K562 (cell line): ENCODE measurements around the gene ENTPD5. TPM values are rescaled to one million over a fixed set of nuclear protein-coding genes. Genes with fewer than 3 reads are reported as not detected.

Source experiments
- polyA plus RNA-seq, 8 experiments: library from polyadenylated mRNA; depleted of rRNA in 4 of 8; stranded (reverse) in 5 of 8; unstranded in 3 of 8; fragments of >200 nt; fragmentation: Nextera tagmentation in 2 of 8; fragmentation: Illumina TruSeq in 1 of 8; extraction: Ambion mirVana in 2 of 8; extraction: Trizol in 1 of 8; gene quantifications; 2 replicates each; pipeline versions ENCODE4 v1.2.1 to v1.2.3, GENCODE V29; 2011 to 2014; ENCODE audit warnings: inconsistent platforms in 1 of 8, missing spikeins in 1 of 8
- small RNA-seq: library from RNA; depleted of rRNA; stranded (forward); fragments of <200 nt; gene quantifications from one replicate; pipeline ENCODE3, GENCODE V24; 2014
- total RNA-seq, 7 experiments: library from RNA; depleted of rRNA in 6 of 7; stranded (reverse); fragments of >200 nt in 6 of 7; fragmentation: Illumina TruSeq in 2 of 7; extraction: Trizol in 2 of 7; gene quantifications; 2 replicates each; pipeline versions ENCODE4 v1.2.1 to v1.2.3, GENCODE V29; 2011 to 2021; ENCODE audit warnings: low replicate concordance in 1 of 7

ENTPD5 gene
- total and polyA plus RNA-seq, 9 of the 15 experiments (the other 6 are each of a cell fraction or from before 2014, with no cell fraction given) = 2.7 to 15.3 (median 10.3) TPM

Small RNA genes within 50 kb of the gene (small RNA-seq; reads per million reads assigned to genes)
- gene AC005480.2 = not detected

Other genes with a start within 250 kb of the ENTPD5 start
Only the 7 nearest of the 8 such genes appear.
- 5.2 and 7.4 TPM in 2 replicates for gene PTGR2, start 167.5 kb downstream of the ENTPD5 start, total RNA-seq (2014; rRNA removed)
- gene PTGR2, start 167.5 kb downstream of the ENTPD5 start, total RNA-seq (2014; rRNA removed; fragmentation: Illumina TruSeq; extraction: Trizol) = 11.0 and 11.1 TPM in 2 replicates
- gene PTGR2, start 167.5 kb downstream of the ENTPD5 start, total RNA-seq (2015; rRNA removed; fragmentation: Illumina TruSeq; extraction: Trizol) = 8.6 and 9.6 TPM in 2 replicates
- gene PTGR2, start 167.5 kb downstream of the ENTPD5 start, total RNA-seq (2021) = 8.8 and 9.4 TPM in 2 replicates
- gene PTGR2, start 167.5 kb downstream of the ENTPD5 start, polyA plus RNA-seq (2011; rRNA removed) = 15.9 and 23.0 TPM in 2 replicates
- gene PTGR2, start 167.5 kb downstream of the ENTPD5 start, polyA plus RNA-seq (2014; fragmentation: Illumina TruSeq; extraction: Trizol) = 16.8 and 17.5 TPM in 2 replicates
- 10 to 100 TPM; 13.0 to 20.1 TPM for gene PTGR2, start 167.5 kb downstream of the ENTPD5 start, polyA plus RNA-seq (2014; fragmentation: Nextera tagmentation; extraction: Ambion mirVana)
- gene PTGR2, start 167.5 kb downstream of the ENTPD5 start, polyA plus RNA-seq (2014; rRNA removed) = 12.2 and 13.0 TPM in 2 replicates
- 25.9 and 26.2 TPM in 2 replicates for gene ZNF410, start 132.4 kb downstream of the ENTPD5 start, total RNA-seq (2014; rRNA removed)
- 42.0 and 46.1 TPM in 2 replicates for gene ZNF410, start 132.4 kb downstream of the ENTPD5 start, total RNA-seq (2014; rRNA removed; fragmentation: Illumina TruSeq; extraction: Trizol)
- 35.9 and 38.7 TPM in 2 replicates for gene ZNF410, start 132.4 kb downstream of the ENTPD5 start, total RNA-seq (2015; rRNA removed; fragmentation: Illumina TruSeq; extraction: Trizol)
- gene ZNF410, start 132.4 kb downstream of the ENTPD5 start, total RNA-seq (2021) = 28.2 and 30.0 TPM in 2 replicates
- 30.1 and 44.4 TPM in 2 replicates for gene ZNF410, start 132.4 kb downstream of the ENTPD5 start, polyA plus RNA-seq (2011; rRNA removed)
- 35.3 and 36.9 TPM in 2 replicates for gene ZNF410, start 132.4 kb downstream of the ENTPD5 start, polyA plus RNA-seq (2014; fragmentation: Illumina TruSeq; extraction: Trizol)
- 10 to 100 TPM; 48.6 to 64.8 TPM for gene ZNF410, start 132.4 kb downstream of the ENTPD5 start, polyA plus RNA-seq (2014; fragmentation: Nextera tagmentation; extraction: Ambion mirVana)
- gene ZNF410, start 132.4 kb downstream of the ENTPD5 start, polyA plus RNA-seq (2014; rRNA removed) = 20.5 and 29.1 TPM in 2 replicates
- 0.86 and 1.2 TPM in 2 replicates for gene FAM161B, start 69.2 kb downstream of the ENTPD5 start, total RNA-seq (2014; rRNA removed)
- 0.84 and 0.93 TPM in 2 replicates for gene FAM161B, start 69.2 kb downstream of the ENTPD5 start, total RNA-seq (2014; rRNA removed; fragmentation: Illumina TruSeq; extraction: Trizol)
- 1.3 and 1.4 TPM in 2 replicates for gene FAM161B, start 69.2 kb downstream of the ENTPD5 start, total RNA-seq (2015; rRNA removed; fragmentation: Illumina TruSeq; extraction: Trizol)
- 0.75 and 0.83 TPM in 2 replicates for gene FAM161B, start 69.2 kb downstream of the ENTPD5 start, total RNA-seq (2021)
- 0.77 and 0.89 TPM in 2 replicates for gene FAM161B, start 69.2 kb downstream of the ENTPD5 start, polyA plus RNA-seq (2011; rRNA removed)
- 1.1 and 1.2 TPM in 2 replicates for gene FAM161B, start 69.2 kb downstream of the ENTPD5 start, polyA plus RNA-seq (2014; fragmentation: Illumina TruSeq; extraction: Trizol)
- under 1 TPM; 0.15 to 0.24 TPM for gene FAM161B, start 69.2 kb downstream of the ENTPD5 start, polyA plus RNA-seq (2014; fragmentation: Nextera tagmentation; extraction: Ambion mirVana)
- gene FAM161B, start 69.2 kb downstream of the ENTPD5 start, polyA plus RNA-seq (2014; rRNA removed) = 0.80 and 0.93 TPM in 2 replicates
- 11.2 and 12.2 TPM in 2 replicates for gene COQ6, start 69.0 kb downstream of the ENTPD5 start, total RNA-seq (2014; rRNA removed)
- 11.3 and 11.6 TPM in 2 replicates for gene COQ6, start 69.0 kb downstream of the ENTPD5 start, total RNA-seq (2014; rRNA removed; fragmentation: Illumina TruSeq; extraction: Trizol)
- gene COQ6, start 69.0 kb downstream of the ENTPD5 start, total RNA-seq (2015; rRNA removed; fragmentation: Illumina TruSeq; extraction: Trizol) = 9.8 and 10.2 TPM in 2 replicates
- gene COQ6, start 69.0 kb downstream of the ENTPD5 start, total RNA-seq (2021) = 11.7 and 12.9 TPM in 2 replicates
- 29.0 and 29.1 TPM in 2 replicates for gene COQ6, start 69.0 kb downstream of the ENTPD5 start, polyA plus RNA-seq (2011; rRNA removed)
- gene COQ6, start 69.0 kb downstream of the ENTPD5 start, polyA plus RNA-seq (2014; fragmentation: Illumina TruSeq; extraction: Trizol) = 11.8 and 12.9 TPM in 2 replicates
- 1 to 10 TPM; 4.3 to 7.0 TPM for gene COQ6, start 69.0 kb downstream of the ENTPD5 start, polyA plus RNA-seq (2014; fragmentation: Nextera tagmentation; extraction: Ambion mirVana)
- gene COQ6, start 69.0 kb downstream of the ENTPD5 start, polyA plus RNA-seq (2014; rRNA removed) = 13.8 and 18.3 TPM in 2 replicates
- 2.9 and 4.3 TPM in 2 replicates for gene BBOF1, start 61 bp upstream of the ENTPD5 start, total RNA-seq (2014; rRNA removed)
- 4.3 and 4.8 TPM in 2 replicates for gene BBOF1, start 61 bp upstream of the ENTPD5 start, total RNA-seq (2014; rRNA removed; fragmentation: Illumina TruSeq; extraction: Trizol)
- 3.4 and 4.9 TPM in 2 replicates for gene BBOF1, start 61 bp upstream of the ENTPD5 start, total RNA-seq (2015; rRNA removed; fragmentation: Illumina TruSeq; extraction: Trizol)
- 1.4 and 1.5 TPM in 2 replicates for gene BBOF1, start 61 bp upstream of the ENTPD5 start, total RNA-seq (2021)
- 3.4 and 4.8 TPM in 2 replicates for gene BBOF1, start 61 bp upstream of the ENTPD5 start, polyA plus RNA-seq (2011; rRNA removed)
- gene BBOF1, start 61 bp upstream of the ENTPD5 start, polyA plus RNA-seq (2014; fragmentation: Illumina TruSeq; extraction: Trizol) = 3.7 and 4.2 TPM in 2 replicates
- gene BBOF1, start 61 bp upstream of the ENTPD5 start, polyA plus RNA-seq (2014; fragmentation: Nextera tagmentation; extraction: Ambion mirVana) = 1 to 10 TPM; 1.3 to 1.7 TPM
- 3.3 and 3.7 TPM in 2 replicates for gene BBOF1, start 61 bp upstream of the ENTPD5 start, polyA plus RNA-seq (2014; rRNA removed)
- gene ALDH6A1, start 65.2 kb upstream of the ENTPD5 start, total RNA-seq (2014; rRNA removed) = 4.1 and 4.8 TPM in 2 replicates
- gene ALDH6A1, start 65.2 kb upstream of the ENTPD5 start, total RNA-seq (2014; rRNA removed; fragmentation: Illumina TruSeq; extraction: Trizol) = 4.6 and 5.3 TPM in 2 replicates
- gene ALDH6A1, start 65.2 kb upstream of the ENTPD5 start, total RNA-seq (2015; rRNA removed; fragmentation: Illumina TruSeq; extraction: Trizol) = 3.5 and 4.1 TPM in 2 replicates
- gene ALDH6A1, start 65.2 kb upstream of the ENTPD5 start, total RNA-seq (2021) = 6.0 and 6.1 TPM in 2 replicates
- gene ALDH6A1, start 65.2 kb upstream of the ENTPD5 start, polyA plus RNA-seq (2011; rRNA removed) = 11.5 and 13.5 TPM in 2 replicates
- 3.8 and 5.1 TPM in 2 replicates for gene ALDH6A1, start 65.2 kb upstream of the ENTPD5 start, polyA plus RNA-seq (2014; fragmentation: Illumina TruSeq; extraction: Trizol)
- 1 to 10 TPM; 3.1 to 4.5 TPM for gene ALDH6A1, start 65.2 kb upstream of the ENTPD5 start, polyA plus RNA-seq (2014; fragmentation: Nextera tagmentation; extraction: Ambion mirVana)
- 3.6 and 3.9 TPM in 2 replicates for gene ALDH6A1, start 65.2 kb upstream of the ENTPD5 start, polyA plus RNA-seq (2014; rRNA removed)
- gene LIN52, start 65.7 kb upstream of the ENTPD5 start, total RNA-seq (2014; rRNA removed) = 4.6 and 6.0 TPM in 2 replicates
- gene LIN52, start 65.7 kb upstream of the ENTPD5 start, total RNA-seq (2014; rRNA removed; fragmentation: Illumina TruSeq; extraction: Trizol) = 9.2 and 9.8 TPM in 2 replicates
- gene LIN52, start 65.7 kb upstream of the ENTPD5 start, total RNA-seq (2015; rRNA removed; fragmentation: Illumina TruSeq; extraction: Trizol) = 8.2 and 9.0 TPM in 2 replicates
- 4.9 and 5.5 TPM in 2 replicates for gene LIN52, start 65.7 kb upstream of the ENTPD5 start, total RNA-seq (2021)
- gene LIN52, start 65.7 kb upstream of the ENTPD5 start, polyA plus RNA-seq (2011; rRNA removed) = 8.3 and 9.9 TPM in 2 replicates
- gene LIN52, start 65.7 kb upstream of the ENTPD5 start, polyA plus RNA-seq (2014; fragmentation: Illumina TruSeq; extraction: Trizol) = 9.3 and 10.5 TPM in 2 replicates
- gene LIN52, start 65.7 kb upstream of the ENTPD5 start, polyA plus RNA-seq (2014; fragmentation: Nextera tagmentation; extraction: Ambion mirVana) = 10 to 100 TPM in 1 of 2 experiments, 1 to 10 TPM in 1; 7.3 to 11.8 TPM
- 8.3 and 9.8 TPM in 2 replicates for gene LIN52, start 65.7 kb upstream of the ENTPD5 start, polyA plus RNA-seq (2014; rRNA removed)